Activated CD4-positive, alpha-beta T cell treated with anti-CD3 and anti-CD28 coated beads, Interleukin-2, amount 10 ng/mL, durations not matched to agents 7 days and 5 days (primary cell): ENCODE results near the gene CALCR. TPM values are rescaled to one million over a fixed set of nuclear protein-coding genes. Genes with fewer than 3 reads are reported as not detected.

Experiments used
- CTCF ChIA-PET: fragments of 350-600 bp; sonication (Branson Sonifier 250); formaldehyde crosslinking; loops from one replicate; lab custom pipeline; 2021; ENCODE audit warnings: antibody characterized with exemption; lab: Charles Lee
- POLR2A ChIA-PET: fragments of 350-600 bp; sonication (Branson Sonifier 250); formaldehyde crosslinking; loops from one replicate; lab custom pipeline; 2021; ENCODE audit warnings: antibody characterized with exemption; lab: Charles Lee
- DNase-seq: peaks from one replicate; pipeline ENCODE4 v3.0.0-alpha.2; 2020
- H3K27ac Mint-ChIP-seq: one replicate; pipeline ENCODE4 v1.8.0; 2021; ENCODE audit warnings: mild to moderate bottlenecking, moderate library complexity, mixed read lengths
- H3K27me3 Mint-ChIP-seq: one replicate; pipeline ENCODE4 v1.8.0; 2021; ENCODE audit warnings: mixed read lengths
- H3K36me3 Mint-ChIP-seq: one replicate; pipeline ENCODE4 v1.8.0; 2021; ENCODE audit warnings: low read depth, mixed read lengths
- H3K4me1 Mint-ChIP-seq: one replicate; pipeline ENCODE4 v1.8.0; 2021; ENCODE audit warnings: mixed read lengths
- H3K4me3 Mint-ChIP-seq: one replicate; pipeline ENCODE4 v1.8.0; 2021; ENCODE audit warnings: mild to moderate bottlenecking, moderate library complexity, mixed read lengths
- H3K9me3 Mint-ChIP-seq: one replicate; pipeline ENCODE4 v1.8.0; 2021; ENCODE audit warnings: mixed read lengths
- total RNA-seq, 2 experiments: library from RNA; stranded (reverse); gene quantifications; one replicate each; pipeline ENCODE4 v1.2.3, GENCODE V29; 2021

CALCR gene
- total RNA-seq, 2 experiments from 2014 or later: not detected

DNA sequence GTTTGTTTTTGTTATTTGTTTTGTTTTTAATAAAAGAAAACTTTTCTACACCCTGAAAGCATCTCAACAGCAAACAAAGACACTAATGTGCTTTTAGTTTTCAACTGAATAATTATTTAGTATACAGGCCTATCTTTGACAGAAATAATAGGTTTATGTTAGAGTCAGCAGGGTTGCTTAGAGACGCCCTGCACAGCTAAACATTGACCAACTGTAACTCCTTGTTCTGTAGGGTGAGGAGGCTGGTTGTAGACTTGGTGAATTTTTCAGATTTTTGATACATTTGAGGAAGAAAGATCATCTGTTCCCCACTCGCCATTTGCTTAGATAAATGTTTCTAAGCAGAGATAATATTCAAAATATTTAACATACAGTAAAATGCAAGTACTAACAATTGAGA, 103.1 kb downstream of the CALCR start:
- no peak for DNase-seq
- H3K9me3 Mint-ChIP-seq: no peaks in the 10 kb centered on the region
- H3K4me1 Mint-ChIP-seq: no peaks in the 10 kb centered on the region
- no peaks in the 10 kb centered on the region for H3K27me3 Mint-ChIP-seq
- CTCF ChIA-PET: no interaction called here
- no peak overlapping the region for H3K4me3 Mint-ChIP-seq
- POLR2A ChIA-PET: no interaction called here
- no peaks in the 10 kb centered on the region for H3K36me3 Mint-ChIP-seq
- H3K27ac Mint-ChIP-seq: no peak overlapping the region

DNA sequence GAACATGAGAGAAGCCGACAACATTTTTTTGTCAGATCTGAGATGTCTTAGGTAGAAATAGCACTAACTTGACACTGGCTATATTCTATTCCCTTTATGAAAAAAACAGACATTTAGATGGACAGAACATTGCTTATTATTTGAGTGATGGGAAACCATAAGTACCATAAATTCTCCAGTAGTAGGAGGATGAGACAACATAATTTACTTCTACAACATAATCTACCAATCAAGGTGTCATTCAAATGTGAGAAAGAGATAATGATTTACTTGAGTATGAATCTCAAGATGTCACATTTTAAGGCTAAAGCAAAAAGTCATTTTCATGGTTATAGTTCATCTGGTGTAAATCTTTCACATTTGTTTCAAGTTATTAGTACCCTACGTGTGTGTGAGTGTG, 110.8 kb downstream of the CALCR start:
- Mint-ChIP-seq H3K27ac (no peak overlapping the region), H3K9me3 (no peaks in the 10 kb centered on the region), H3K4me1 (no peaks in the 10 kb centered on the region), H3K4me3 (no peak overlapping the region), H3K27me3 (peaks cover 3% of the 10 kb centered on the region), H3K36me3 (no peaks in the 10 kb centered on the region)
- CTCF ChIA-PET: no interaction called here
- no peak for DNase-seq
- POLR2A ChIA-PET: no interaction called here

DNA sequence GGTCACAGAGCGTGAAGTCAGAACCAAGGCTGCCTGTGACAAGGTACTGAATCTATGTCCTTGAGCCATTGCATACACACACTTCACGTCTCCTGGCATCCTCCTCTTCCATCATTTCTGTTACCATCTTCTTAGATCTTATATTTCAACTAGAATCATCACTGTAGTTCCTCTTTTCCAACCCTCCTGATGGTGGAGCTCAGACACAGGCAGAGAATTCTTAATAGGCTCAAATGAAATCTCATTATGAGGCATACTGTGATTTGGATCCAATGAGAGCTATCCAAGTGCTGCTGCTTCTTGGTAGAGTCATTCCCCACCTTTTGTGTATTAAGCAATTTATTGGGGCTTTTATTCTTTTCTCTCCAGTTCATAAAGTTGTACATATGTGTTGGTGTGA, 113.2 kb downstream of the CALCR start:
- no peak for DNase-seq
- Mint-ChIP-seq H3K36me3 (no peaks in the 10 kb centered on the region), H3K9me3 (no peaks in the 10 kb centered on the region), H3K4me1 (no peaks in the 10 kb centered on the region), H3K27ac (no peak overlapping the region), H3K4me3 (no peak overlapping the region), H3K27me3 (peaks cover 3% of the 10 kb centered on the region)
- CTCF ChIA-PET: no interaction called here
- POLR2A ChIA-PET: no interaction called here

DNA sequence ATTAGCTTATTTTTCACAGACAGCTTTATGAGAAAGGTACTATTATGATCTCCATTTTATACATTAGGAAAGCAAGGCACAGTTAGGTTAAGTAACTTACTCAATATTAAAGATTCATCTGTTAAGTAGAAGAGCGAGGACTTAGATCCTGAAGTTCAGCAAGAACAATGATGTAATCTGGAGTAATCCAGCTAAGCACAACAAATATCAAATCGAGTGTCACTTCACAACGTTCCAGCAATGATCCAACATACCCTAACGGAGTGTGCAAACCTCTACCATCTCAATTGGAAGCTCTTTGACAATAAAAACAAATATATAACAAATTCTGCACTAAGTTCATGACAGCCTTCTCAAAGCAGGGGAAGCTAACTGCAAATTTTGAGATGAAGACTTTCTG, 121.3 kb downstream of the CALCR start:
- ChIA-PET POLR2A (no interaction called here), CTCF (no interaction called here)
- Mint-ChIP-seq H3K4me1 (no peaks in the 10 kb centered on the region), H3K36me3 (no peaks in the 10 kb centered on the region), H3K27me3 (peaks cover 11% of the 10 kb centered on the region), H3K27ac (no peak overlapping the region), H3K9me3 (no peaks in the 10 kb centered on the region), H3K4me3 (no peak overlapping the region)
- no peak for DNase-seq

DNA sequence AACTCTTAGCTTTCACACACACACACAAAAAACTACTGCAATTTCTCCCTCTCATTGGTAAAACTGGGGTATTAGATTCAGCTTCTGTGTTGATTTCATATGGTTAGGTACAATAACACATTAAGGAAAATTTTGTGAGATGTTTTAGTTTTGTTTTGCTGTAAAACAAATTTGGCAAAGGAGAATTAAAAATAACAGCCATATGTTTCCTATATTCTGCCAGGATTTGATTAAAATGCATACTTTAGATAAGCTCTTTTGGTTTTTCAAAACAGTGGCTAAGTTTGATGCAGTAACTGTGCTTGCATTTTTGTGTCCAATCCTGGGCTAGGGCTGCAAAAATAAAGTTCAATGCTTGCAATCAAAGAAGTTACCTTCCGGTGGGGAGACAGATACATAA, 126.3 kb downstream of the CALCR start:
- ChIA-PET CTCF (interaction anchor here (1.0 kb wide), 1 partner anchor 25 kb away, joined by 3 read pairs; no protein-coding TSS in a partner anchor), POLR2A (no interaction called here)
- no peak overlapping the region for H3K27ac Mint-ChIP-seq
- peaks cover 8% of the 10 kb centered on the region for H3K27me3 Mint-ChIP-seq
- no peak overlapping the region for H3K4me3 Mint-ChIP-seq
- no peaks in the 10 kb centered on the region for H3K9me3 Mint-ChIP-seq
- H3K4me1 Mint-ChIP-seq: no peaks in the 10 kb centered on the region
- H3K36me3 Mint-ChIP-seq: no peaks in the 10 kb centered on the region
- DNase-seq: no peak

DNA sequence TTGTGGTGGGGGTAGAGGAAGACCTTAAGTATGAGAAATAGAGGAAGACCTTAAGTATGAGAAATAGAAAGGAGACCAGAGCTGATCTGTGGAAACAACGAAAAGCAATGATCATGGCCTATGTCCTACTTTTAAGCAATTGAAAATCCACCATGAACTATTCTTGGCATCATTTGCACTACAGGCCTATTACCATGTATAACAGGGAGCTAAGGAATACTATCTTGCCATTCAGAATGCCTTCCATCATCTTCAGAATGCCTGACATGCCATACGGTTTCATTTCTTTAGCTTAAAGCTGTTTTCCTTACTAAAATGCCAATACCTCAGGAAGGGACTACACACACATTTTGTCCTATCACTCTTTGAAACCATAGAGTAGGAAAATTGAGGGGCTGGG, 127.0 kb downstream of the CALCR start:
- no peak for DNase-seq
- no peaks in the 10 kb centered on the region for H3K4me1 Mint-ChIP-seq
- H3K4me3 Mint-ChIP-seq: no peak overlapping the region
- ChIA-PET CTCF (interaction anchor here (1.0 kb wide), 1 partner anchor 24 kb away, joined by 3 read pairs; no protein-coding TSS in a partner anchor), POLR2A (no interaction called here)
- peaks cover 5% of the 10 kb centered on the region for H3K27me3 Mint-ChIP-seq
- no peaks in the 10 kb centered on the region for H3K9me3 Mint-ChIP-seq
- no peaks in the 10 kb centered on the region for H3K36me3 Mint-ChIP-seq
- H3K27ac Mint-ChIP-seq: no peak overlapping the region

DNA sequence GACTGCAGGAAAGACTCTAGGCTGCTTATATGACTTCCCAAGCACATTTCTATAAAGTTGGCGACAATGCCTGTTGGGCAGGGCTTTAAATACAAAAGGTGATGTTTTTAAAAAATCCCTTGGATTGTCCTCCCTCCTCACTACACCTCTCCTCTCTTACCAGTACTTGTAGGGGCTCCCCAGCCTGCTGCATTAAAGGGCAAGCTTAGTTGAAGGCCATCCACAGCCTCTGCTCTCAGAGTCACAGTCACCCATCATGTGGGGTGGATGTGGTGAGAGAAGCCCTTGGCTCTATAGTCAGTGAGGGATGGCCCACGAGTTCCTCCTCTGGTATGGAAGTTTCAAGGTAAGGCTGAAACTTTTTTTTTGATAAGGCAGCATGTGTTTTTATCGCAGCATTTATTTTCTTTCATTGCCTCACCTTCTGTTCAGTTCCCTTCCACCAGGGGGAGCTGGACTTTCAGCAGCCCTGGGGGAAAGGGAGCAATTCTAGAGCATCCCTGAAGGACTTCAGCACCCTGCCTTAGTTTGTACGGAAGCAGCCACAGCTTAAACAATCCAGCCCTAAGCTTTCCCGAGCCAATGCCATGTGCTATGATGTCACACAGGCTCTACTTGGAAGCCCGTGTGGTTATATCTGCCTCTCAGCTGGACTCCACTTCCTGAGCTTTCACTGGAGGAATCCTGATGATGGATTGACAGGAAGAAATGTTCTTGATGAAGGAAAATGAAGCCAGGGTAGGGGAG, 131.9 kb downstream of the CALCR start:
- DNase-seq: peak; percentile 40
- CTCF ChIA-PET: interaction anchor here (0.8 kb wide), 1 partner anchor 33 kb away, joined by 3 read pairs; no protein-coding TSS in a partner anchor
- Mint-ChIP-seq H3K36me3 (no peaks in the 10 kb centered on the region), H3K4me3 (no peak overlapping the region), H3K27me3 (peaks cover 7% of the 10 kb centered on the region), H3K4me1 (no peaks in the 10 kb centered on the region), H3K27ac (no peak overlapping the region), H3K9me3 (no peaks in the 10 kb centered on the region)
- POLR2A ChIA-PET: interaction anchor here (0.6 kb wide), 1 partner anchor 534 kb away, joined by 5 read pairs; no protein-coding TSS in a partner anchor

DNA sequence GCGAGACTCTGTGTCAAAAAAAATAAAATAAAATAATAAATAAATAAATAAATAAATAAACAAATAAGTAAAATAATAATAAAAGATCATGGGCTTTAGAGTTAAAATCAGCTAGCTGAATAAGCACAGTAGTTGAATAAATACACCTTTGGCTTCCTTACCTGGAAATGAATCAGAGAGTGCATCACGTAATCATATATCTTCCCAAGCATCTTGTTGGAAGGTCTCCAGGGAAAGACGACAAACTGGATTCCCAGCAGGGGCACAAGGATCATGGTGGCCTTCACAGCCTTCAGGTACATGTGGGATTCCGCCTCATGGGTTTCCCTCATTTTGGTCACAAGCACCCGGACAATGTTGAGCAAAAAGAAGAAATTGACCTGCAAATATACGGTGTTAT, 138.7 kb downstream of the CALCR start:
- H3K27me3 Mint-ChIP-seq: peaks cover 7% of the 10 kb centered on the region
- H3K4me1 Mint-ChIP-seq: peaks cover 4% of the 10 kb centered on the region
- ChIA-PET POLR2A (no interaction called here), CTCF (no interaction called here)
- no peak overlapping the region for H3K27ac Mint-ChIP-seq
- no peaks in the 10 kb centered on the region for H3K36me3 Mint-ChIP-seq
- no peaks in the 10 kb centered on the region for H3K9me3 Mint-ChIP-seq
- no peak for DNase-seq
- no peak overlapping the region for H3K4me3 Mint-ChIP-seq

DNA sequence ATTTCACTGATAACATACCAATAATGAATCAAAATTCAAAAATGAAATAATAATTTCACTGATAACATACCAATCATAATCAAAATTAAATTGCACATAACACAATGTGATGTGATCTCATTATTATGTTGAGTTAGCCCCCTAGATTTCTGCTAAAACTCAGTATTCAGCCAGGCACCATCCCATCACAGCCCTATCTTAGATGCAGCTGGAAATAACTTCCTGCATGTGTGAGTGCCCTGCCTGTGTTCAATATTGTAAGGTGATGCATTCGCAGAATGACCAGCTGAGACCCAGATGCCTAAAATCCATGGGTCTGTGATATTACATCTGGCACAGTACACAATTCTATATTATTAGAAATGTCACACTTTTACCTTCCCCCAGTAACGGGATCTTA, 142.4 kb downstream of the CALCR start:
- POLR2A ChIA-PET: no interaction called here
- Mint-ChIP-seq H3K27ac (no peak overlapping the region), H3K36me3 (no peaks in the 10 kb centered on the region), H3K4me1 (peaks cover 6% of the 10 kb centered on the region), H3K27me3 (no peaks in the 10 kb centered on the region), H3K9me3 (no peaks in the 10 kb centered on the region), H3K4me3 (no peak overlapping the region)
- CTCF ChIA-PET: no interaction called here
- no peak for DNase-seq

DNA sequence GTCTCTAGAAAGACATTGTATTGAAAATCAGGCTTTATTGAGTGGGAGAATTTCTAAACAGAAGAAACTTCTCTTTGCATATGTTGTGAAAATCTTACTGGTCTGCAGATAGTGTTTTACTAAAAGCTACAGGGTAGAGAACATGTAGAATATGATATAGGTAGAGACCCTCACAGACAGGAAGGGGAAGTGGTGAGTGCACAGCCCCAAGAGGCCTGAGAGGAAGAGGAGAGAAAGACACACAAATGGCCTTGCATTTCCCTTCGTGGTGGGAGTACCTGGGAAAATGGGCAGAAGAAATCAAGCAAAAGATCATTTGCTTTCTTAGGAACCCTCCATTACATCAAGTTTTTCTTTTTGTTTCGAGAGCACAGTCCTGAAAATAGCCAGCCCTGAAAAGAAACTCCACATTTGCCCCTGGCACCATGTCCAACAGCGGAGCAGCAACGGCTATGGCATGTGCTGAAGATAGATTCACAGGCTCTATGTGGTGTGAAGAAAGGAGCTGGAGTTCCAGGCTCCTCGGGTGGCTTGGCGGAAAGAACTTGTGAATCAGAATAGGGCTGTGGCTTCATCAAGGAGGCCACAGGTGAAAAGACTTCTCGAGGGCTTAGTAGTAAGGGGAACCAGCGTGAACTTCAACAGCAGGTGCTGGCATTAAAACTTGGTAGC, 143.5 kb downstream of the CALCR start:
- Mint-ChIP-seq H3K27ac (no peak overlapping the region), H3K4me3 (no peak overlapping the region), H3K36me3 (no peaks in the 10 kb centered on the region), H3K27me3 (no peaks in the 10 kb centered on the region), H3K4me1 (peaks cover 6% of the 10 kb centered on the region), H3K9me3 (no peaks in the 10 kb centered on the region)
- ChIA-PET CTCF (interaction anchor here (0.5 kb wide), 1 partner anchor 326 kb away, joined by 5 read pairs; no protein-coding TSS in a partner anchor), POLR2A (no interaction called here)
- DNase-seq: no peak

DNA sequence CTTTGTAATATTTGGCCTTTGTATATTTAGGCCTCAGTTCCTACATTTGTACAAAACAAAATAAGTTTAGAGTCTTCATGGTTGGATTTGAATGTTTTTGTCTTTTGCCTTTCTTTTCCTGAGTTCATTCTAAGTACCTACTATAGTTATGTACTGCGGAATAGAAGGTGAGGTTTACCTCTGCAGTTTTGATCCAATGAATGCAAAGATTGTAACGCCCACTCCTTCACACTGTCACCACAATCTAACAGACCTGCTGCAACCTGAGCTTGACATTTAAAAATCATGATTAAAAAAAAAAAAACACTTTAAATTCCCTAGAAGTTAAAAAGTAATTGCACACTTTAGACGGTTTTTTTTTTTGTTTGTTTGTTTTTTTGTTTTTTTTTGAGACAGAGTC, 145.0 kb downstream of the CALCR start:
- no peak for DNase-seq
- Mint-ChIP-seq H3K27ac (no peak overlapping the region), H3K36me3 (no peaks in the 10 kb centered on the region), H3K4me1 (peaks cover 6% of the 10 kb centered on the region), H3K4me3 (no peak overlapping the region), H3K9me3 (no peaks in the 10 kb centered on the region), H3K27me3 (peaks cover 3% of the 10 kb centered on the region)
- CTCF ChIA-PET: interaction anchor here (0.6 kb wide), 1 partner anchor 36 kb away, joined by 3 read pairs; no protein-coding TSS in a partner anchor
- POLR2A ChIA-PET: no interaction called here

DNA sequence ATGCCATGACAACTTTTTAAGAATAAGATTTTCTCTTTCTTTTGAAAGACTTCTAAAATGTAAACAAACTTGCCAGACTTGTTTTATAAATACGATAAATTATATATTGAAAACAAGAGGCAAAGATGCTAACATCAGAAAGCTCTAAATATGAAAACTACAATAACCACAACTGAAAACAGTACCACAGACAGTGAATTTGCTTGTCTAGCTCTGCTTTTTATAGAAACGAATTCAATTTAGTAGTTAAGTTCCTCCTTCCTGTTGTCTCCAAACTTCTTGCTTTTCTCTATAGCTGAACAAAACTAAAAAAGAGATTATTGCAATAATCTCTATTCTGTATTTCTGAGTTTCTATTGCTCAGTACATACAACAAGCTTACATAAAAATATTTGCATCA, 147.4 kb downstream of the CALCR start:
- H3K27me3 Mint-ChIP-seq: peaks cover 7% of the 10 kb centered on the region
- no peak overlapping the region for H3K4me3 Mint-ChIP-seq
- no peaks in the 10 kb centered on the region for H3K9me3 Mint-ChIP-seq
- ChIA-PET POLR2A (no interaction called here), CTCF (no interaction called here)
- peaks cover 6% of the 10 kb centered on the region for H3K4me1 Mint-ChIP-seq
- no peak for DNase-seq
- H3K27ac Mint-ChIP-seq: no peak overlapping the region
- H3K36me3 Mint-ChIP-seq: no peaks in the 10 kb centered on the region

DNA sequence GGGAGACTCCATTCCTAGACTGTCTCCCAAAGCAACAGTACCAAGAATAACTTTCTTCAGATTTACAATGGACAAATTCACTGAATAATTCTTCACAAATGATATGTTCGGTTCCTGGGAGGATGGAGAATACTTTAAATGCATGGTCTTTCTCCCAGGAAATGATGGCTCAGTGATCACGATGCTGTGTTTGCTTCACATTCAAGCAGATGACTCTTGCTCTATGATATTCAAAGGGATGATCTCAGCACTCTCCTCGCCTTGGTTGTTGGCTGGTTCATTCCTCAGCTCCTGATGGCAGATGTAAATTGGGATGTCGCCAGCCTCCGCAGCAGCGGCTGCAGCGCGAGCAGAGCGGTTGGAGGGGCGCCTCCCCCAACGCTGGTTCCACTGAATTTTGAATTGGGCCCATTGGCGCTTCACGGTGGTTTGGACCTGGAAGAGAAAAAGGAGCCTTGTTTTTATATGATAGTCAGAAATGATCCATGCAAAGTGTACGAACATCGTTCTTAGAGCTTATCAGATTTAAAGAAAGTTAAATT, 148.3 kb downstream of the CALCR start:
- ChIA-PET CTCF (no interaction called here), POLR2A (no interaction called here)
- DNase-seq: no peak
- Mint-ChIP-seq H3K9me3 (no peaks in the 10 kb centered on the region), H3K4me1 (peaks cover 6% of the 10 kb centered on the region), H3K27me3 (peaks cover 12% of the 10 kb centered on the region), H3K36me3 (no peaks in the 10 kb centered on the region), H3K27ac (no peak overlapping the region), H3K4me3 (no peak overlapping the region)
